Breast epithelium (tissue), 4 donors: ENCODE measurements around the gene OR1B1. TPM values are rescaled to one million over a fixed set of nuclear protein-coding genes. Genes with fewer than 3 reads are reported as not detected.

ENCODE experiments used
- DNase-seq, 2 donors: peaks; one replicate each; pipeline ENCODE4 v3.0.0-alpha.2; 2019; ENCODE audit warnings: low spot score in 2 of 2
- H3K27ac ChIP-seq, 2 donors: fragments of 200-600 bp; sonication (generic) in 1 of 2; one replicate each; pipeline ENCODE4 v1.5.1; 2016 to 2019; ENCODE audit warnings: mild to moderate bottlenecking in 1 of 2
- H3K27me3 ChIP-seq, 2 donors: fragments of 200-600 bp; sonication (generic) in 1 of 2; one replicate each; pipeline versions ENCODE4 v1.5.1 to v1.6.0; 2017 to 2019; ENCODE audit warnings: control low read depth in 1 of 2, mild to moderate bottlenecking in 1 of 2
- H3K36me3 ChIP-seq: fragments of 200-600 bp; one replicate; pipeline ENCODE4 v1.5.1; 2019
- H3K4me1 ChIP-seq, 2 donors: fragments of 200-600 bp; sonication (generic); one replicate each; pipeline ENCODE4 v1.5.1; 2016 to 2019; ENCODE audit warnings: control low read depth in 1 of 2
- H3K4me3 ChIP-seq, 3 donors: fragments of 200-600 bp; sonication (generic); 1 replicate in 2 of 3; 2 replicates in 1 of 3; pipeline ENCODE4 v1.5.1; 2016 to 2019; ENCODE audit warnings: mild to moderate bottlenecking in 3 of 3, moderate library complexity in 2 of 3
- H3K9me3 ChIP-seq, 2 donors: fragments of 200-600 bp; sonication (generic) in 1 of 2; one replicate each; pipeline ENCODE4 v1.5.1; 2016 to 2019; ENCODE audit warnings: control low read depth in 1 of 2
- CTCF ChIP-seq, 3 donors: fragments of 450-650 bp; IDR thresholded peaks; one replicate each; pipeline ENCODE4 v1.5.1; 2016 to 2017; ENCODE audit warnings: antibody characterized with exemption in 3 of 3, mild to moderate bottlenecking in 3 of 3, moderate library complexity in 3 of 3
- POLR2A ChIP-seq: fragments of 450-650 bp; IDR thresholded peaks from one replicate; pipeline ENCODE4 v1.6.1; 2016; ENCODE audit warnings: antibody characterized with exemption, mild to moderate bottlenecking, moderate library complexity
- POLR2AphosphoS5 ChIP-seq, 3 donors: sonication (generic); formaldehyde crosslinking; IDR thresholded peaks; one replicate each; pipeline ENCODE4 v1.6.1; 2017; ENCODE audit warnings: antibody characterized with exemption in 3 of 3
- intact Hi-C: fragments of 100-400 bp; cut with DNase I; formaldehyde crosslinking; loops from one replicate; pipeline ENCODE4 v1.15.1; 2023; ENCODE audit warnings: low total_unique reads
- total RNA-seq, 3 donors: library from RNA; depleted of rRNA; stranded (reverse); fragments of >200 nt; gene quantifications; one replicate each; pipeline ENCODE4 v1.1.0, GENCODE V29; 2016

OR1B1 gene
- not detected for total RNA-seq

GRCh38 chr9:122657527-122657926 is at the start of gene OR1B1:
Gene OR1B1 (minus strand): TSS chr9:122657627.
- no peak for TF ChIP-seq POLR2AphosphoS5 (IDR thresholded peaks at IDR 0.05)
- no peak for TF ChIP-seq CTCF (IDR thresholded peaks at IDR 0.05)
- no peak for TF ChIP-seq POLR2A

DNA sequence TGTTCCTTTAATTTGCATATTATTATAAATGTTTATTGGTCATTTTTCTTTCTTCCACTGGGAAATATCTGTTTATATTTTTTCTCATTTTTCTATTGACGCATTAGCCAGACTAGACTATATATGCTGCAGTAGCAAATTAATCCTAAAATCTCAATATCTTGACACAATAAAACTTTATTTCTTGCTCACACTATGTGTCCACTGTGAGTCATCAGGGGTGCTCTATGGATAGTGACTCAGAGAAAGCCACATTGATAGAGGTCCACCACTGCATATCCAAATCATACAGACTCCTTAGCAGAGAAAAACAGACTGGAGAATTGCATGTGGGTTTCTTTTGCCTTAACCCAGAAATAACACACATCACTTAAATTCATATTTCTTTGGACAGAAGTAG is 38.3 kb upstream of the OR1B1 start:
- Histone ChIP-seq H3K4me1 (no peaks in the 10 kb centered on the region), H3K36me3 (no peaks in the 10 kb centered on the region), H3K9me3 (peaks cover 4 to 7% of the 10 kb centered on the region in 2 donors), H3K27ac (no peak overlapping the region), H3K4me3 (no peak overlapping the region), H3K27me3 (no peaks in the 10 kb centered on the region)
- DNase-seq = no peak
- no peak for TF ChIP-seq CTCF (IDR thresholded peaks at IDR 0.05)
- intact Hi-C loops = loop anchor here (5.0 kb wide), 1 partner anchor 677 kb away; no protein-coding TSS in a partner anchor

More at GRCh38 chr9:122657527-122657926, at the start of gene OR1B1:
- no peaks in the 10 kb centered on the region for H3K36me3 ChIP-seq
- intact Hi-C loops = no loop called here
- no peak within 1 kb of the TSS for H3K27ac ChIP-seq
- H3K4me1 ChIP-seq = no peaks in the 10 kb centered on the region
- no peak for DNase-seq
- no peak within 1 kb of the TSS for H3K4me3 ChIP-seq
- H3K27me3 ChIP-seq = no peaks in the 10 kb centered on the region
- H3K9me3 ChIP-seq = no peaks in the 10 kb centered on the region

GRCh38 chr9:122684851-122685250 is 27.4 kb upstream of the OR1B1 start:
- Histone ChIP-seq H3K4me1 (no peaks in the 10 kb centered on the region), H3K27ac (no peak overlapping the region), H3K36me3 (no peaks in the 10 kb centered on the region), H3K27me3 (no peaks in the 10 kb centered on the region), H3K9me3 (no peaks in the 10 kb centered on the region), H3K4me3 (no peak overlapping the region)
- no peak for TF ChIP-seq POLR2AphosphoS5 (IDR thresholded peaks at IDR 0.05)
- no peak for TF ChIP-seq POLR2A
- no peak for TF ChIP-seq CTCF (IDR thresholded peaks at IDR 0.05)
- no peak for DNase-seq
- intact Hi-C loops = no loop called here

DNA sequence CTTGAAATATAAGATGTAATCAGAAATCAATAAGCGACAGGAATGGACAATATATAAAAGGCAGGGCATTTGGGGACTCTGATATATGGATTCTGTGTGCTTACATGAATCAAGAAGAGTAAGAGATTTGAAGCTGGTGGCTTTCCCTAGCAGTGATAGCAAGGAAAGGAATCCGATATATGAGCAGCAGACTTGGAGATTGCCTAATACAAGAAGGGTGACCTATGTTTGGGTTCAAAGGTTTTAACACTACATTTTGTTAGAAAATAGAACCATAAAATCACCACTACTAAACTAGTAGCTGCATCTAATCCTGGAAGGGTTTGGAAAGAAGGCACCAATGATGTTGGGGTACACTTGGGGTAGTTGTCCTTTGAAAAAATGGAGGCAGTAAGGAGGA is 15.1 kb upstream of the OR1B1 start:
- no peak overlapping the region for H3K4me3 ChIP-seq
- H3K27ac ChIP-seq = no peak overlapping the region
- intact Hi-C loops = no loop called here
- H3K36me3 ChIP-seq = no peaks in the 10 kb centered on the region
- TF ChIP-seq CTCF (IDR thresholded peaks at IDR 0.05) = no peak
- TF ChIP-seq POLR2AphosphoS5 (IDR thresholded peaks at IDR 0.05) = no peak
- TF ChIP-seq POLR2A = no peak
- peaks cover 13 to 19% of the 10 kb centered on the region in 2 donors for H3K9me3 ChIP-seq
- H3K4me1 ChIP-seq = no peaks in the 10 kb centered on the region
- H3K27me3 ChIP-seq = no peaks in the 10 kb centered on the region
- DNase-seq = no peak

GRCh38 chr9:122661416-122661815 is 4.0 kb upstream of the OR1B1 start, which contains the start of gene OR1L1:
Gene OR1L1 (plus strand): TSS chr9:122661716. CDS start chr9:122661716, 0 bp downstream.
- Histone ChIP-seq H3K36me3 (no peaks in the 10 kb centered on the region), H3K27me3 (no peaks in the 10 kb centered on the region), H3K4me3 (no peak within 1 kb of the TSS), H3K4me1 (no peaks in the 10 kb centered on the region), H3K9me3 (peaks cover 0 to 3% of the 10 kb centered on the region in 2 donors), H3K27ac (no peak within 1 kb of the TSS)
- TF ChIP-seq POLR2A = no peak
- no peak for TF ChIP-seq CTCF (IDR thresholded peaks at IDR 0.05)
- no peak for TF ChIP-seq POLR2AphosphoS5 (IDR thresholded peaks at IDR 0.05)
- no peak for DNase-seq
- intact Hi-C loops = no loop called here
